Measurements from ENCODE around the gene SLC6A3. TPM values are rescaled to one million over a fixed set of nuclear protein-coding genes. Genes with fewer than 3 reads are reported as not detected.

The SLC6A3 gene
- total and polyA plus RNA-seq, 5 donors from 2014 or later = 0.27 TPM; not detected in 4

- Mint-ChIP-seq H3K9me3 (peaks cover 0 to 2% (median 0%) of the 10 kb centered on the region in 7 donors), H3K27me3 (no peaks in the 10 kb centered on the region), H3K27ac (no peak overlapping the region), H3K4me1 (peaks cover 0 to 5% (median 0%) of the 10 kb centered on the region in 4 donors), H3K36me3 (no peaks in the 10 kb centered on the region), H3K4me3 (no peak overlapping the region)
- no peak for DNase-seq
- no peaks in the 10 kb centered on the region for H3K9me3 ChIP-seq (ENCODE audit: control insufficient read depth in 2 of 2, low read length in 2 of 2)
- H3K4me1 ChIP-seq (ENCODE audit: control insufficient read depth, insufficient read depth, low read length, poor library complexity, severe bottlenecking) = no peaks in the 10 kb centered on the region
- no peak for ATAC-seq (ENCODE audit: low read depth in 2 of 2)
- H3K27me3 ChIP-seq (ENCODE audit: control insufficient read depth, insufficient read depth, low read length) = no peaks in the 10 kb centered on the region
- H3K4me3 ChIP-seq (ENCODE audit: low read depth, low read length) = no peak overlapping the region
- H3K27ac ChIP-seq (ENCODE audit: insufficient read depth, low read length, poor library complexity, severe bottlenecking) = no peak overlapping the region
- H3K36me3 ChIP-seq (ENCODE audit: control insufficient read depth, insufficient read depth, low read length) = no peaks in the 10 kb centered on the region
These were observed 29.4 kb downstream of the SLC6A3 start for GRCh38 chr5:1415626-1416360.

GRCh38 chr5:1415059-1415425 is 30.2 kb downstream of the SLC6A3 start:
- ATAC-seq (ENCODE audit: low read depth in 2 of 2) (no peak), DNase-seq (no peak)
- Histone ChIP-seq H3K27ac (ENCODE audit: insufficient read depth, low read length, poor library complexity, severe bottlenecking) (no peak overlapping the region), H3K36me3 (ENCODE audit: control insufficient read depth, insufficient read depth, low read length) (no peaks in the 10 kb centered on the region), H3K9me3 (ENCODE audit: control insufficient read depth in 2 of 2, low read length in 2 of 2) (no peaks in the 10 kb centered on the region), H3K27me3 (ENCODE audit: control insufficient read depth, insufficient read depth, low read length) (no peaks in the 10 kb centered on the region), H3K4me1 (ENCODE audit: control insufficient read depth, insufficient read depth, low read length, poor library complexity, severe bottlenecking) (no peaks in the 10 kb centered on the region), H3K4me3 (ENCODE audit: low read depth, low read length) (no peak overlapping the region)
- Mint-ChIP-seq H3K4me1 (peaks cover 0 to 5% (median 0%) of the 10 kb centered on the region in 4 donors), H3K27ac (peak overlapping the region in 1 of 3 donors; percentile 56), H3K4me3 (no peak overlapping the region), H3K36me3 (no peaks in the 10 kb centered on the region), H3K27me3 (no peaks in the 10 kb centered on the region), H3K9me3 (peaks cover 0 to 2% (median 0%) of the 10 kb centered on the region in 7 donors)

GRCh38 chr5:1414311-1415058 is 30.8 kb downstream of the SLC6A3 start:
- Mint-ChIP-seq H3K36me3 (no peaks in the 10 kb centered on the region), H3K4me3 (no peak overlapping the region), H3K4me1 (peaks cover 0 to 5% (median 0%) of the 10 kb centered on the region in 4 donors), H3K27me3 (no peaks in the 10 kb centered on the region), H3K9me3 (peaks cover 0 to 2% (median 0%) of the 10 kb centered on the region in 7 donors), H3K27ac (no peak overlapping the region)
- H3K4me3 ChIP-seq (ENCODE audit: low read depth, low read length) = no peak overlapping the region
- H3K4me1 ChIP-seq (ENCODE audit: control insufficient read depth, insufficient read depth, low read length, poor library complexity, severe bottlenecking) = no peaks in the 10 kb centered on the region
- H3K27me3 ChIP-seq (ENCODE audit: control insufficient read depth, insufficient read depth, low read length) = no peaks in the 10 kb centered on the region
- no peaks in the 10 kb centered on the region for H3K9me3 ChIP-seq (ENCODE audit: control insufficient read depth in 2 of 2, low read length in 2 of 2)
- H3K27ac ChIP-seq (ENCODE audit: insufficient read depth, low read length, poor library complexity, severe bottlenecking) = no peak overlapping the region
- ATAC-seq (ENCODE audit: low read depth in 2 of 2) = no peak
- no peak for DNase-seq
- no peaks in the 10 kb centered on the region for H3K36me3 ChIP-seq (ENCODE audit: control insufficient read depth, insufficient read depth, low read length)

GRCh38 chr5:1413611-1414241 is 31.5 kb downstream of the SLC6A3 start:
- Mint-ChIP-seq H3K4me3 (no peak overlapping the region), H3K27ac (no peak overlapping the region), H3K27me3 (no peaks in the 10 kb centered on the region), H3K36me3 (no peaks in the 10 kb centered on the region), H3K4me1 (peaks cover 0 to 5% (median 0%) of the 10 kb centered on the region in 4 donors), H3K9me3 (peaks cover 0 to 2% (median 0%) of the 10 kb centered on the region in 7 donors)
- Histone ChIP-seq H3K27me3 (ENCODE audit: control insufficient read depth, insufficient read depth, low read length) (no peaks in the 10 kb centered on the region), H3K27ac (ENCODE audit: insufficient read depth, low read length, poor library complexity, severe bottlenecking) (no peak overlapping the region), H3K4me3 (ENCODE audit: low read depth, low read length) (no peak overlapping the region), H3K4me1 (ENCODE audit: control insufficient read depth, insufficient read depth, low read length, poor library complexity, severe bottlenecking) (no peaks in the 10 kb centered on the region), H3K36me3 (ENCODE audit: control insufficient read depth, insufficient read depth, low read length) (no peaks in the 10 kb centered on the region), H3K9me3 (ENCODE audit: control insufficient read depth in 2 of 2, low read length in 2 of 2) (no peaks in the 10 kb centered on the region)
- DNase-seq = no peak
- ATAC-seq (ENCODE audit: low read depth in 2 of 2) = no peak

- DNase-seq (no peak), ATAC-seq (ENCODE audit: low read depth in 2 of 2) (no peak)
- Histone ChIP-seq H3K27me3 (ENCODE audit: control insufficient read depth, insufficient read depth, low read length) (no peaks in the 10 kb centered on the region), H3K4me3 (ENCODE audit: low read depth, low read length) (no peak overlapping the region), H3K27ac (ENCODE audit: insufficient read depth, low read length, poor library complexity, severe bottlenecking) (no peak overlapping the region), H3K36me3 (ENCODE audit: control insufficient read depth, insufficient read depth, low read length) (no peaks in the 10 kb centered on the region), H3K9me3 (ENCODE audit: control insufficient read depth in 2 of 2, low read length in 2 of 2) (no peaks in the 10 kb centered on the region), H3K4me1 (ENCODE audit: control insufficient read depth, insufficient read depth, low read length, poor library complexity, severe bottlenecking) (no peaks in the 10 kb centered on the region)
- Mint-ChIP-seq H3K4me3 (no peak overlapping the region), H3K9me3 (peaks cover 0 to 2% (median 0%) of the 10 kb centered on the region in 7 donors), H3K36me3 (no peaks in the 10 kb centered on the region), H3K27me3 (peaks cover 4% of the 10 kb centered on the region), H3K27ac (no peak overlapping the region), H3K4me1 (peaks cover 0 to 3% (median 0%) of the 10 kb centered on the region in 4 donors)
These were observed 32.0 kb downstream of the SLC6A3 start for GRCh38 chr5:1413211-1413610.

GRCh38 chr5:1412621-1413020 is 32.6 kb downstream of the SLC6A3 start:
- no peak overlapping the region for H3K4me3 ChIP-seq (ENCODE audit: low read depth, low read length)
- DNase-seq = no peak
- no peak overlapping the region for H3K27ac Mint-ChIP-seq
- no peak overlapping the region for H3K27ac ChIP-seq (ENCODE audit: insufficient read depth, low read length, poor library complexity, severe bottlenecking)
- H3K9me3 ChIP-seq (ENCODE audit: control insufficient read depth in 2 of 2, low read length in 2 of 2) = no peaks in the 10 kb centered on the region
- ATAC-seq (ENCODE audit: low read depth in 2 of 2) = no peak
- no peaks in the 10 kb centered on the region for H3K36me3 Mint-ChIP-seq
- peaks cover 0 to 2% (median 0%) of the 10 kb centered on the region in 7 donors for H3K9me3 Mint-ChIP-seq
- no peaks in the 10 kb centered on the region for H3K4me1 ChIP-seq (ENCODE audit: control insufficient read depth, insufficient read depth, low read length, poor library complexity, severe bottlenecking)
- H3K36me3 ChIP-seq (ENCODE audit: control insufficient read depth, insufficient read depth, low read length) = no peaks in the 10 kb centered on the region
- H3K27me3 ChIP-seq (ENCODE audit: control insufficient read depth, insufficient read depth, low read length) = no peaks in the 10 kb centered on the region
- no peak overlapping the region for H3K4me3 Mint-ChIP-seq
- no peaks in the 10 kb centered on the region for H3K4me1 Mint-ChIP-seq
- H3K27me3 Mint-ChIP-seq = peaks cover 4% of the 10 kb centered on the region

GRCh38 chr5:1412163-1412562 is 33.1 kb downstream of the SLC6A3 start:
- Mint-ChIP-seq H3K27me3 (peaks cover 4% of the 10 kb centered on the region), H3K4me3 (no peak overlapping the region), H3K9me3 (peaks cover 0 to 2% (median 0%) of the 10 kb centered on the region in 7 donors), H3K36me3 (no peaks in the 10 kb centered on the region), H3K27ac (no peak overlapping the region), H3K4me1 (no peaks in the 10 kb centered on the region)
- no peak overlapping the region for H3K4me3 ChIP-seq (ENCODE audit: low read depth, low read length)
- ATAC-seq (ENCODE audit: low read depth in 2 of 2) = no peak
- no peaks in the 10 kb centered on the region for H3K36me3 ChIP-seq (ENCODE audit: control insufficient read depth, insufficient read depth, low read length)
- no peak for DNase-seq
- no peaks in the 10 kb centered on the region for H3K27me3 ChIP-seq (ENCODE audit: control insufficient read depth, insufficient read depth, low read length)
- H3K9me3 ChIP-seq (ENCODE audit: control insufficient read depth in 2 of 2, low read length in 2 of 2) = no peaks in the 10 kb centered on the region
- H3K4me1 ChIP-seq (ENCODE audit: control insufficient read depth, insufficient read depth, low read length, poor library complexity, severe bottlenecking) = no peaks in the 10 kb centered on the region
- H3K27ac ChIP-seq (ENCODE audit: insufficient read depth, low read length, poor library complexity, severe bottlenecking) = no peak overlapping the region

Measured in CD4-positive, CD25-positive, alpha-beta regulatory T cell (primary cell).